Loucy (cell line): ENCODE results near the gene GRIP2.

Experiments used
- H2AFZ ChIP-seq: fragments of 200-600 bp; sonication (generic); 2 replicates; pipeline ENCODE4 v1.6.0; 2016; ENCODE audit warnings: antibody characterized with exemption, mild to moderate bottlenecking, low read length, moderate library complexity
- H3F3A ChIP-seq: fragments of 200-600 bp; 2 replicates; pipeline ENCODE4 v1.6.0; 2016; ENCODE audit warnings: antibody characterized with exemption, low read depth, mild to moderate bottlenecking
- H3K27me3 ChIP-seq: fragments of 200-600 bp; sonication (generic); 2 replicates; pipeline ENCODE4 v1.6.1; 2014; ENCODE audit warnings: low read length, mild to moderate bottlenecking; ENCODE audit not compliant: insufficient read depth, poor library complexity, severe bottlenecking
- H3K36me3 ChIP-seq: fragments of 200-600 bp; sonication (generic); 2 replicates; pipeline ENCODE4 v1.6.1; 2016; ENCODE audit warnings: low read length; ENCODE audit not compliant: insufficient read depth
- H3K4me1 ChIP-seq: fragments of 200-600 bp; sonication (generic); 2 replicates; pipeline ENCODE4 v1.5.1; 2014; ENCODE audit warnings: low read length, mild to moderate bottlenecking; ENCODE audit not compliant: insufficient read depth, poor library complexity, severe bottlenecking
- H3K4me2 ChIP-seq: fragments of 200-600 bp; sonication (generic); 2 replicates; pipeline ENCODE4 v1.6.0; 2014; ENCODE audit warnings: antibody characterized with exemption, low read length, low read depth, mild to moderate bottlenecking; ENCODE audit not compliant: poor library complexity, severe bottlenecking
- H3K4me3 ChIP-seq: fragments of 200-600 bp; sonication (generic); 2 replicates; pipeline ENCODE4 v1.5.1; 2014; ENCODE audit warnings: low read length, mild to moderate bottlenecking, mixed read lengths; ENCODE audit not compliant: poor library complexity, severe bottlenecking
- H3K79me2 ChIP-seq: fragments of 200-600 bp; sonication (generic); 2 replicates; pipeline ENCODE4 v1.6.1; 2014; ENCODE audit warnings: low read length; ENCODE audit not compliant: insufficient read depth
- H3K9ac ChIP-seq: fragments of 200-600 bp; sonication (generic); 2 replicates; pipeline ENCODE4 v1.6.0; 2014; ENCODE audit warnings: mild to moderate bottlenecking, low read depth, low read length, moderate library complexity; ENCODE audit not compliant: poor library complexity, severe bottlenecking
- H3K9me2 ChIP-seq: fragments of 200-600 bp; sonication (generic); replicated peaks from 2 replicates; pipeline ENCODE4 v1.6.1; 2016; ENCODE audit warnings: low read depth, low read length, mixed read lengths
- H3K9me3 ChIP-seq: fragments of 200-600 bp; sonication (generic); 2 replicates; pipeline ENCODE4 v1.6.1; 2014; ENCODE audit warnings: mild to moderate bottlenecking, antibody characterized with exemption, low read length, low read depth; ENCODE audit not compliant: insufficient read depth
- H4K20me1 ChIP-seq: fragments of 200-600 bp; sonication (generic); 2 replicates; pipeline ENCODE4 v1.6.0; 2014; ENCODE audit warnings: antibody characterized with exemption, low read length, mild to moderate bottlenecking; ENCODE audit not compliant: insufficient read depth, poor library complexity, severe bottlenecking
- EZH2phosphoT487 ChIP-seq: fragments of 200-600 bp; IDR thresholded peaks from 2 replicates; pipeline ENCODE4 v1.6.1; 2018; ENCODE audit warnings: antibody characterized with exemption, mild to moderate bottlenecking, moderate library complexity, borderline replicate concordance
- TF ChIP-seq, protein P1 (sequence below): fragments of 200-600 bp; sonication (generic); conservative IDR thresholded peaks from 2 replicates; pipeline ENCODE4 v1.5.1; 2014; ENCODE audit warnings: mild to moderate bottlenecking, antibody characterized with exemption, low read length

Gene GRIP2

DNA sequence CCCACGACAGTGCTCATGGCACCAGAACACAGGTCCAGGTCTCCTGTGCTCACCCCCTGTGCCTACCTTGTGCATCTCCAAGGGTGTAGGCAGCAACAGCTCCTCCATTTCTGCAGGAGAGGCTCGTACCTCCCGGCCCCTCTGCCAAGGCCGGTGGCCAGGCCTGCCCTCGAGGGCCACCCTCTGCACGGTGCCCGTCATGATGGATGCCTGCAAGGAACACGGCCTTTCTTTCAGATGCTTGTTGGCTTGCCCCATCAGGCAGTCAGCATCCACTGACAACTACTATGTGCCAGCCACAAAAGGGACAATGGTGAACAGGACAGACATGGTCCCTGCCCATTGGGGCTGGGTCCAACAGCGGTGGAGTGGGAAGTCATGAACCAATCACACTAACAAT lies 43.8 kb downstream of the GRIP2 start:
- Histone ChIP-seq H2AFZ (no peak overlapping the region), H3K36me3 (no peaks in the 10 kb centered on the region), H3K4me2 (no peak overlapping the region), H3K27me3 (no peaks in the 10 kb centered on the region), H3K9me3 (no peaks in the 10 kb centered on the region), H3K9ac (no peak overlapping the region), H3K9me2 (no peaks in the 10 kb centered on the region), H3K4me1 (no peaks in the 10 kb centered on the region), H3K79me2 (no peaks in the 10 kb centered on the region), H3F3A (no peaks in the 10 kb centered on the region), H3K4me3 (no peak overlapping the region), H4K20me1 (no peaks in the 10 kb centered on the region)
- no peak for TF ChIP-seq EZH2phosphoT487
- TF ChIP-seq, protein P1, sequence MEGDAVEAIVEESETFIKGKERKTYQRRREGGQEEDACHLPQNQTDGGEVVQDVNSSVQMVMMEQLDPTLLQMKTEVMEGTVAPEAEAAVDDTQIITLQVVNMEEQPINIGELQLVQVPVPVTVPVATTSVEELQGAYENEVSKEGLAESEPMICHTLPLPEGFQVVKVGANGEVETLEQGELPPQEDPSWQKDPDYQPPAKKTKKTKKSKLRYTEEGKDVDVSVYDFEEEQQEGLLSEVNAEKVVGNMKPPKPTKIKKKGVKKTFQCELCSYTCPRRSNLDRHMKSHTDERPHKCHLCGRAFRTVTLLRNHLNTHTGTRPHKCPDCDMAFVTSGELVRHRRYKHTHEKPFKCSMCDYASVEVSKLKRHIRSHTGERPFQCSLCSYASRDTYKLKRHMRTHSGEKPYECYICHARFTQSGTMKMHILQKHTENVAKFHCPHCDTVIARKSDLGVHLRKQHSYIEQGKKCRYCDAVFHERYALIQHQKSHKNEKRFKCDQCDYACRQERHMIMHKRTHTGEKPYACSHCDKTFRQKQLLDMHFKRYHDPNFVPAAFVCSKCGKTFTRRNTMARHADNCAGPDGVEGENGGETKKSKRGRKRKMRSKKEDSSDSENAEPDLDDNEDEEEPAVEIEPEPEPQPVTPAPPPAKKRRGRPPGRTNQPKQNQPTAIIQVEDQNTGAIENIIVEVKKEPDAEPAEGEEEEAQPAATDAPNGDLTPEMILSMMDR: no peak

DNA sequence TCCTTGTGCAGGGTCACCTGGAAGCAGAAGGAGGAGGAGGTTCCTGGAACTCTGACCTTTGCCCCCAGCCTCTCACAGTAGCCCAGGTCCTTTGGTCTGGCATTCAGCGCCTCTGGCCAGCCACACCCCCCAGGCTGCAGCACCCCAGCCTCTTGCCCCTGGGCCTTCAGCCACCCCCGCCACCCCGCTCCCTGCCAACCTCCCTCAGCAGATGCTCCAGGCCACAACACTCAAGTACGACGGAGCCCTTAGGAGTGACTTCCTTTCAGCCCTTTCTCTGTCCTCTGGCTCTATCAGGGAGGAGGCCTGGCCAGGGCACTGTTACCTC lies 45.2 kb downstream of the GRIP2 start:
- TF ChIP-seq, protein P1: no peak
- no peak for TF ChIP-seq EZH2phosphoT487
- Histone ChIP-seq H2AFZ (no peak overlapping the region), H4K20me1 (no peaks in the 10 kb centered on the region)

DNA sequence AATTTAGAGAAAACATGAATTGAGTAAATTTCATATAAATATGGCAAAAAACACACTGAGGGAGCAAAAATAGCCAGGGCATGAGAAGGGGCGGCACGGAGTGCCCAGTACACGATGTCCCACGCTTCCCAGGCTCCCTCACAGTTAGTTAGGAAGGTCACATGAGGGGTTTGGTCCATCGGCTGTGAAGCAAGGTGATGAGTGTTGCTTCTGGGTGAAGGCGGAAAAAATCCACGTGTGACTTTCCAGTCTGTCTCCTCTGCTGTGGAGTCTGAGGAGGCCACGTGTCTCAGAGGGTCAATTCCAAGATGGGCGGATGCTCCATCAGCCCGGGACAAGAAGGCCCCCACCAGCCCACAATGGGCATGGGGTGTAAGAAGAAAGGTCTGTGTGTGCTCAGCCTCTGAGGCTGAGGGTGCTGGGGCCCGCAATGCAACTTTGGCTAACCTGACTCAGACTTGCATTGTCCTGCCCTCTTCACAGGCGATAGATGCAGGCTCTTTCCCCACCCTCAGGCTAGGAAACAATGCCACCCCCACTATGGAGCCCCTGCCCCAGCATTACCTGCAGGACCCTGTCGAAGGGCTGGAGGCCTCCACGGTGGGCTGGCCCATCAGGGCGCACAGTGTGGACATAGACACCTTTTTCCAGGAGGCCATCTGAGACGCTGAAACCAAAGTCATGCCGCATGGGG lies 45.7 kb downstream of the GRIP2 start:
- no peaks in the 10 kb centered on the region for H3K4me1 ChIP-seq
- no peaks in the 10 kb centered on the region for H3F3A ChIP-seq
- no peaks in the 10 kb centered on the region for H3K9me3 ChIP-seq
- no peaks in the 10 kb centered on the region for H3K27me3 ChIP-seq
- H3K4me2 ChIP-seq: no peak overlapping the region
- H3K79me2 ChIP-seq: no peaks in the 10 kb centered on the region
- peaks cover 5% of the 10 kb centered on the region; the same call in 1 of the 2 replicates for H3K36me3 ChIP-seq
- H2AFZ ChIP-seq: no peak overlapping the region
- no peak for TF ChIP-seq EZH2phosphoT487
- TF ChIP-seq, protein P1: no peak
- no peak overlapping the region for H3K4me3 ChIP-seq
- H4K20me1 ChIP-seq: no peaks in the 10 kb centered on the region
- H3K9me2 ChIP-seq: no peaks in the 10 kb centered on the region
- H3K9ac ChIP-seq: no peak overlapping the region

More for the DNA sequence above, 45.2 kb downstream of the GRIP2 start:
- Histone ChIP-seq H3K4me2 (no peak overlapping the region), H3K4me1 (no peaks in the 10 kb centered on the region), H3K9me2 (no peaks in the 10 kb centered on the region), H3K36me3 (no peaks in the 10 kb centered on the region), H3K9ac (no peak overlapping the region), H3K4me3 (no peak overlapping the region), H3K27me3 (no peaks in the 10 kb centered on the region), H3K9me3 (no peaks in the 10 kb centered on the region), H3F3A (no peaks in the 10 kb centered on the region), H3K79me2 (no peaks in the 10 kb centered on the region)
